BE2C (cell line): Measurements from ENCODE around the gene CABP1. TPM values are rescaled to one million over a fixed set of nuclear protein-coding genes. Genes with fewer than 3 reads are reported as not detected.

Experiments
- DNase-seq: peaks from one replicate; pipeline ENCODE4 v3.0.0-alpha.2; 2020
- H3K27me3 ChIP-seq: fragments of 250-450 bp; sonication (Bioruptor Pico); 2 replicates; pipeline ENCODE4 v1.5.1; 2020; ENCODE audit warnings: mild to moderate bottlenecking
- H3K36me3 ChIP-seq: fragments of 250-450 bp; sonication (Bioruptor Pico); 2 replicates; pipeline ENCODE4 v1.5.1; 2020; ENCODE audit warnings: mild to moderate bottlenecking
- H3K4me1 ChIP-seq: fragments of 250-450 bp; sonication (Bioruptor Pico); 2 replicates; pipeline ENCODE4 v1.5.1; 2020
- H3K4me3 ChIP-seq: 2 replicates; pipeline ENCODE4 v1.5.1; 2011; ENCODE audit warnings: low read depth, low read length
- H3K9me3 ChIP-seq: fragments of 250-450 bp; sonication (Bioruptor Pico); 2 replicates; pipeline ENCODE4 v1.5.1; 2020
- CTCF ChIP-seq: IDR thresholded peaks from 2 replicates; pipeline ENCODE4 v1.5.1; 2012; ENCODE audit warnings: mild to moderate bottlenecking, low read depth, low read length
- polyA plus RNA-seq: library from polyadenylated mRNA; unstranded; fragments of >200 nt; gene quantifications from one replicate; pipeline ENCODE4 v1.2.1, GENCODE V29; 2012; ENCODE audit warnings: low read depth, missing spikeins; ENCODE audit not compliant: insufficient read length, insufficient read depth

Gene CABP1
- polyA plus RNA-seq, result 1.5 TPM

GRCh38 chr12:120639771-120640721 lies at the start of gene CABP1:
Gene CABP1 (plus strand): TSS chr12:120640626. CDS start chr12:120640686, 60 bp downstream.
- peak; percentile 66 for DNase-seq
- no peaks in the 10 kb centered on the region for H3K36me3 ChIP-seq
- TF ChIP-seq CTCF, result peak; percentile 37

GRCh38 chr12:120590741-120591407 lies 49.6 kb upstream of the CABP1 start:
- Histone ChIP-seq H3K27me3 (no peaks in the 10 kb centered on the region), H3K36me3 (no peaks in the 10 kb centered on the region), H3K4me1 (no peaks in the 10 kb centered on the region), H3K9me3 (no peaks in the 10 kb centered on the region), H3K4me3 (no peak overlapping the region)
- DNase-seq, result no peak
- no peak for TF ChIP-seq CTCF

More at GRCh38 chr12:120639771-120640721, at the start of gene CABP1:
- peaks cover 3% of the 10 kb centered on the region; the same call in 1 of the 2 replicates for H3K4me1 ChIP-seq
- H3K4me3 ChIP-seq, result peak within 1 kb of the TSS; percentile 52
- no peaks in the 10 kb centered on the region for H3K9me3 ChIP-seq
- peaks cover 28% of the 10 kb centered on the region for H3K27me3 ChIP-seq

- DNase-seq, result no peak
- TF ChIP-seq CTCF, result no peak
- Histone ChIP-seq H3K36me3 (no peaks in the 10 kb centered on the region), H3K27me3 (no peaks in the 10 kb centered on the region), H3K9me3 (no peaks in the 10 kb centered on the region), H3K4me1 (no peaks in the 10 kb centered on the region), H3K4me3 (no peak overlapping the region)
These were observed 48.0 kb upstream of the CABP1 start for GRCh38 chr12:120592121-120593049.

GRCh38 chr12:120596901-120597300 lies 43.5 kb upstream of the CABP1 start:
- H3K27me3 ChIP-seq, result no peaks in the 10 kb centered on the region
- DNase-seq, result no peak
- no peak overlapping the region for H3K4me3 ChIP-seq
- no peaks in the 10 kb centered on the region for H3K36me3 ChIP-seq
- 0 out of 2 replicates have a peak, but pooled peaks cover 4% of the 10 kb centered on the region for H3K4me1 ChIP-seq
- no peak for TF ChIP-seq CTCF
- no peaks in the 10 kb centered on the region for H3K9me3 ChIP-seq

GRCh38 chr12:120597861-120598260 lies 42.6 kb upstream of the CABP1 start:
- no peaks in the 10 kb centered on the region for H3K9me3 ChIP-seq
- H3K36me3 ChIP-seq, result no peaks in the 10 kb centered on the region
- TF ChIP-seq CTCF, result no peak
- no peak overlapping the region for H3K4me3 ChIP-seq
- no peaks in the 10 kb centered on the region for H3K27me3 ChIP-seq
- 0 out of 2 replicates have a peak, but pooled peaks cover 4% of the 10 kb centered on the region for H3K4me1 ChIP-seq
- DNase-seq, result no peak
